Measurements from ENCODE around the gene TRIM38. TPM values are rescaled to one million over a fixed set of nuclear protein-coding genes. Genes with fewer than 3 reads are reported as not detected.

The TRIM38 gene
- total and polyA plus RNA-seq, 2 of the 13 experiments (the other 11 are each of a cell fraction or from before 2014, with no cell fraction given) = 2.5 to 3.1 TPM

DNA sequence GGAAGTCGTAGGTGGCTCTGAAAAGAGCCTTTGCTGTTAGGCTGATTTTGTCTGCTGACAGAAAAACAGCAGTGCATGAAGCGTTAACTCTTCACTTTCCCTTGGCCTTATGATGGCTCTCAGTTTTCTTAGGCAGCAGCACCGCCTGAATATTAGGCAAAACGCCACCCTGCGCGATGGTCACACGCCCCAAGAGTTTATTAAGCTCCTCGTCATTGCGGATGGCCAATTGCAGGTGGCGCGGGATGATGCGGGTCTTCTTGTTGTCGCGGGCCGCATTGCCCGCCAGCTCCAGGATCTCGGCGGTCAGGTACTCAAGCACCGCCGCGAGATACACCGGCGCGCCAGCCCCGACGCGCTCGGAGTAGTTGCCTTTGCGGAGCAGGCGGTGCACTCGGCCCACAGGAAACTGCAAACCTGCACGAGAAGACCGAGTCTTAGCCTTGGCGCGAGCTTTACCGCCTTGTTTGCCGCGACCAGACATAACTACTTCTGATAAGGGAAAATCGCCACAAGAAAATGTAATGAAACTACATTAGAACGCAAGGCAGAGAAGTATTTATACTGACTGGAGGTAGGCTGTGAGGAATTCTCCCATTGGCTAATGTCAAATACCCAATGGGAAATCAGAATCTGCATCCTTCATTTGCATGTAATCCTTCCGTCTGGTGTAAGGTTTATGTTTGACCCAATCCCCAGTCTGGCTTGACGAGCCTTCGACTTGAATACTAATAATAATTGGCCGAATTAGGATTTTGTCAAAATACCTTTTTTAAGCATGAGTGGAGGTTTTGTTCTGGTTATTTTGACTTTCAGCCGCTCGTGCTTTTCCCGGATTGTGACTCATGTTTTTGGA lies 70.7 kb downstream of the TRIM38 start (continued):
- TF ChIP-seq, protein P1, sequence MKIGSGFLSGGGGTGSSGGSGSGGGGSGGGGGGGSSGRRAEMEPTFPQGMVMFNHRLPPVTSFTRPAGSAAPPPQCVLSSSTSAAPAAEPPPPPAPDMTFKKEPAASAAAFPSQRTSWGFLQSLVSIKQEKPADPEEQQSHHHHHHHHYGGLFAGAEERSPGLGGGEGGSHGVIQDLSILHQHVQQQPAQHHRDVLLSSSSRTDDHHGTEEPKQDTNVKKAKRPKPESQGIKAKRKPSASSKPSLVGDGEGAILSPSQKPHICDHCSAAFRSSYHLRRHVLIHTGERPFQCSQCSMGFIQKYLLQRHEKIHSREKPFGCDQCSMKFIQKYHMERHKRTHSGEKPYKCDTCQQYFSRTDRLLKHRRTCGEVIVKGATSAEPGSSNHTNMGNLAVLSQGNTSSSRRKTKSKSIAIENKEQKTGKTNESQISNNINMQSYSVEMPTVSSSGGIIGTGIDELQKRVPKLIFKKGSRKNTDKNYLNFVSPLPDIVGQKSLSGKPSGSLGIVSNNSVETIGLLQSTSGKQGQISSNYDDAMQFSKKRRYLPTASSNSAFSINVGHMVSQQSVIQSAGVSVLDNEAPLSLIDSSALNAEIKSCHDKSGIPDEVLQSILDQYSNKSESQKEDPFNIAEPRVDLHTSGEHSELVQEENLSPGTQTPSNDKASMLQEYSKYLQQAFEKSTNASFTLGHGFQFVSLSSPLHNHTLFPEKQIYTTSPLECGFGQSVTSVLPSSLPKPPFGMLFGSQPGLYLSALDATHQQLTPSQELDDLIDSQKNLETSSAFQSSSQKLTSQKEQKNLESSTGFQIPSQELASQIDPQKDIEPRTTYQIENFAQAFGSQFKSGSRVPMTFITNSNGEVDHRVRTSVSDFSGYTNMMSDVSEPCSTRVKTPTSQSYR (CRISPR knock-in tag; IDR thresholded peaks at IDR 0.05; ENCODE audit: borderline replicate concordance) = no peak
- TF ChIP-seq, protein P2, sequence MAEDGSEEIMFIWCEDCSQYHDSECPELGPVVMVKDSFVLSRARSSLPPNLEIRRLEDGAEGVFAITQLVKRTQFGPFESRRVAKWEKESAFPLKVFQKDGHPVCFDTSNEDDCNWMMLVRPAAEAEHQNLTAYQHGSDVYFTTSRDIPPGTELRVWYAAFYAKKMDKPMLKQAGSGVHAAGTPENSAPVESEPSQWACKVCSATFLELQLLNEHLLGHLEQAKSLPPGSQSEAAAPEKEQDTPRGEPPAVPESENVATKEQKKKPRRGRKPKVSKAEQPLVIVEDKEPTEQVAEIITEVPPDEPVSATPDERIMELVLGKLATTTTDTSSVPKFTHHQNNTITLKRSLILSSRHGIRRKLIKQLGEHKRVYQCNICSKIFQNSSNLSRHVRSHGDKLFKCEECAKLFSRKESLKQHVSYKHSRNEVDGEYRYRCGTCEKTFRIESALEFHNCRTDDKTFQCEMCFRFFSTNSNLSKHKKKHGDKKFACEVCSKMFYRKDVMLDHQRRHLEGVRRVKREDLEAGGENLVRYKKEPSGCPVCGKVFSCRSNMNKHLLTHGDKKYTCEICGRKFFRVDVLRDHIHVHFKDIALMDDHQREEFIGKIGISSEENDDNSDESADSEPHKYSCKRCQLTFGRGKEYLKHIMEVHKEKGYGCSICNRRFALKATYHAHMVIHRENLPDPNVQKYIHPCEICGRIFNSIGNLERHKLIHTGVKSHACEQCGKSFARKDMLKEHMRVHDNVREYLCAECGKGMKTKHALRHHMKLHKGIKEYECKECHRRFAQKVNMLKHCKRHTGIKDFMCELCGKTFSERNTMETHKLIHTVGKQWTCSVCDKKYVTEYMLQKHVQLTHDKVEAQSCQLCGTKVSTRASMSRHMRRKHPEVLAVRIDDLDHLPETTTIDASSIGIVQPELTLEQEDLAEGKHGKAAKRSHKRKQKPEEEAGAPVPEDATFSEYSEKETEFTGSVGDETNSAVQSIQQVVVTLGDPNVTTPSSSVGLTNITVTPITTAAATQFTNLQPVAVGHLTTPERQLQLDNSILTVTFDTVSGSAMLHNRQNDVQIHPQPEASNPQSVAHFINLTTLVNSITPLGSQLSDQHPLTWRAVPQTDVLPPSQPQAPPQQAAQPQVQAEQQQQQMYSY (CRISPR knock-in tag; IDR thresholded peaks at IDR 0.05) = no peak
- peak; percentile 93 for TF ChIP-seq CBX1 (IDR thresholded peaks at IDR 0.05; ENCODE audit: low read depth)
- TF ChIP-seq, protein P3, sequence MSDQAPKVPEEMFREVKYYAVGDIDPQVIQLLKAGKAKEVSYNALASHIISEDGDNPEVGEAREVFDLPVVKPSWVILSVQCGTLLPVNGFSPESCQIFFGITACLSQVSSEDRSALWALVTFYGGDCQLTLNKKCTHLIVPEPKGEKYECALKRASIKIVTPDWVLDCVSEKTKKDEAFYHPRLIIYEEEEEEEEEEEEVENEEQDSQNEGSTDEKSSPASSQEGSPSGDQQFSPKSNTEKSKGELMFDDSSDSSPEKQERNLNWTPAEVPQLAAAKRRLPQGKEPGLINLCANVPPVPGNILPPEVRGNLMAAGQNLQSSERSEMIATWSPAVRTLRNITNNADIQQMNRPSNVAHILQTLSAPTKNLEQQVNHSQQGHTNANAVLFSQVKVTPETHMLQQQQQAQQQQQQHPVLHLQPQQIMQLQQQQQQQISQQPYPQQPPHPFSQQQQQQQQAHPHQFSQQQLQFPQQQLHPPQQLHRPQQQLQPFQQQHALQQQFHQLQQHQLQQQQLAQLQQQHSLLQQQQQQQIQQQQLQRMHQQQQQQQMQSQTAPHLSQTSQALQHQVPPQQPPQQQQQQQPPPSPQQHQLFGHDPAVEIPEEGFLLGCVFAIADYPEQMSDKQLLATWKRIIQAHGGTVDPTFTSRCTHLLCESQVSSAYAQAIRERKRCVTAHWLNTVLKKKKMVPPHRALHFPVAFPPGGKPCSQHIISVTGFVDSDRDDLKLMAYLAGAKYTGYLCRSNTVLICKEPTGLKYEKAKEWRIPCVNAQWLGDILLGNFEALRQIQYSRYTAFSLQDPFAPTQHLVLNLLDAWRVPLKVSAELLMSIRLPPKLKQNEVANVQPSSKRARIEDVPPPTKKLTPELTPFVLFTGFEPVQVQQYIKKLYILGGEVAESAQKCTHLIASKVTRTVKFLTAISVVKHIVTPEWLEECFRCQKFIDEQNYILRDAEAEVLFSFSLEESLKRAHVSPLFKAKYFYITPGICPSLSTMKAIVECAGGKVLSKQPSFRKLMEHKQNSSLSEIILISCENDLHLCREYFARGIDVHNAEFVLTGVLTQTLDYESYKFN (CRISPR knock-in tag; conservative IDR thresholded peaks at IDR 0.05) = no peak; the same call in 1 of the 2 replicates
- TF ChIP-seq, protein P4, sequence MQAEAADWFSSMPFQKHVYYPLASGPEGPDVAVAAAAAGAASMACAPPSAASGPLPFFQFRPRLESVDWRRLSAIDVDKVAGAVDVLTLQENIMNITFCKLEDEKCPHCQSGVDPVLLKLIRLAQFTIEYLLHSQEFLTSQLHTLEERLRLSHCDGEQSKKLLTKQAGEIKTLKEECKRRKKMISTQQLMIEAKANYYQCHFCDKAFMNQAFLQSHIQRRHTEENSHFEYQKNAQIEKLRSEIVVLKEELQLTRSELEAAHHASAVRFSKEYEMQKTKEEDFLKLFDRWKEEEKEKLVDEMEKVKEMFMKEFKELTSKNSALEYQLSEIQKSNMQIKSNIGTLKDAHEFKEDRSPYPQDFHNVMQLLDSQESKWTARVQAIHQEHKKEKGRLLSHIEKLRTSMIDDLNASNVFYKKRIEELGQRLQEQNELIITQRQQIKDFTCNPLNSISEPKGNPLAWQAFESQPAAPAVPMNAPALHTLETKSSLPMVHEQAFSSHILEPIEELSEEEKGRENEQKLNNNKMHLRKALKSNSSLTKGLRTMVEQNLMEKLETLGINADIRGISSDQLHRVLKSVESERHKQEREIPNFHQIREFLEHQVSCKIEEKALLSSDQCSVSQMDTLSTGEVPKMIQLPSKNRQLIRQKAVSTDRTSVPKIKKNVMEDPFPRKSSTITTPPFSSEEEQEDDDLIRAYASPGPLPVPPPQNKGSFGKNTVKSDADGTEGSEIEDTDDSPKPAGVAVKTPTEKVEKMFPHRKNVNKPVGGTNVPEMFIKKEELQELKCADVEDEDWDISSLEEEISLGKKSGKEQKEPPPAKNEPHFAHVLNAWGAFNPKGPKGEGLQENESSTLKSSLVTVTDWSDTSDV (CRISPR knock-in tag; IDR thresholded peaks at IDR 0.05) = peak; percentile 42; the same call in 1 of the 2 replicates
- TF ChIP-seq, protein P5, sequence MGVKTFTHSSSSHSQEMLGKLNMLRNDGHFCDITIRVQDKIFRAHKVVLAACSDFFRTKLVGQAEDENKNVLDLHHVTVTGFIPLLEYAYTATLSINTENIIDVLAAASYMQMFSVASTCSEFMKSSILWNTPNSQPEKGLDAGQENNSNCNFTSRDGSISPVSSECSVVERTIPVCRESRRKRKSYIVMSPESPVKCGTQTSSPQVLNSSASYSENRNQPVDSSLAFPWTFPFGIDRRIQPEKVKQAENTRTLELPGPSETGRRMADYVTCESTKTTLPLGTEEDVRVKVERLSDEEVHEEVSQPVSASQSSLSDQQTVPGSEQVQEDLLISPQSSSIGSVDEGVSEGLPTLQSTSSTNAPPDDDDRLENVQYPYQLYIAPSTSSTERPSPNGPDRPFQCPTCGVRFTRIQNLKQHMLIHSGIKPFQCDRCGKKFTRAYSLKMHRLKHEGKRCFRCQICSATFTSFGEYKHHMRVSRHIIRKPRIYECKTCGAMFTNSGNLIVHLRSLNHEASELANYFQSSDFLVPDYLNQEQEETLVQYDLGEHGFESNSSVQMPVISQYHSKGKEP (CRISPR knock-in tag; IDR thresholded peaks at IDR 0.05) = no peak
